ENCODE data around the gene PLCB2.

Gene PLCB2

DNA sequence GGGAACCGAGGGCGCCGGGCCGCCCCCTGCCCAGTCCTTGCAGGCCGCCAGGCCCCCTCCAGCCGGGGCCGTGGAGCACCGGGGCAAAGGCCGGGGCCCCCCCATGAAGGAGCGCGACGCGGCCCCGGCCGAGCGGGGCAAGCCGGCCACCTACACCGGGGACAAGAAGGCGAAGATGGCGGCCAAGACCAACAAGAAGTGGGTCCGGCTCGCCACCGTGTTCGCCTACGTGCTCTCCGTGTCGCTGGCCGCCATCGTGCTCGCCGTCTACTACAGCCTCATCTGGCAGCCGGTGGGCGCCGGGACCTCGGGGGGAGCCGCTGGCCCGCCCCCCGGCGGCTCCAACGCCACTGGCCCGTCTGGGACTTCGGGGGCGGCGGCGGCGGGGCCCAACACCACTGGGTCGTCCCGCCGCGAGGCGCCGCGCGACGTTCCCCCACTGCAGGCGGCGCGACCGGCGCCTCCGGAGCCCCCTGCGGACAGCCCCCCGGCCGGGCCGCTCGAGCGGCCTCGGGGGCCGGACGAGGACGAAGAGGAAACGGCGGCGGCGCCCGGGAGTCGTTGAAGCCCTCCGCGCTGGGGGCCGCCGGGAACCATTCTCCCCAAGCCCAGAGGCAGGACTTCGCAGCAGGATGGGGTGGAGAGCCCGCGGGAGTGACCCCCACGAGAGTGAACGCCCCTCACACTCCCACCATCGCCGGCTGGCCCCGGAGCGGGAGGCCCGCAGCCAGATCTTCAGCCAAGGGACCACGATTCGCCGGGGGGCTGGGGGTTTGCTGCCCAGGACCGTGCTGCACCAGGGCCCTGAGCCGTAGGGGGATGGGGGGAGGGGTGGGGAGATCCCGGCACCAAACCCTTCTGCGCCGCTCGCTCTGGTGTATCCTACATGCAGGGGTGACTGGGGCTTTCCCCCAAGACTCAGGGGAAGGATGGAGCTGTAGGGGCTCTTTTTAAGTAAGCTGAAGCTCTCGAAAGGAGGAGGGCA lies 16.5 kb upstream of the PLCB2 start:
- peak; percentile 17 for DNase-seq

DNA sequence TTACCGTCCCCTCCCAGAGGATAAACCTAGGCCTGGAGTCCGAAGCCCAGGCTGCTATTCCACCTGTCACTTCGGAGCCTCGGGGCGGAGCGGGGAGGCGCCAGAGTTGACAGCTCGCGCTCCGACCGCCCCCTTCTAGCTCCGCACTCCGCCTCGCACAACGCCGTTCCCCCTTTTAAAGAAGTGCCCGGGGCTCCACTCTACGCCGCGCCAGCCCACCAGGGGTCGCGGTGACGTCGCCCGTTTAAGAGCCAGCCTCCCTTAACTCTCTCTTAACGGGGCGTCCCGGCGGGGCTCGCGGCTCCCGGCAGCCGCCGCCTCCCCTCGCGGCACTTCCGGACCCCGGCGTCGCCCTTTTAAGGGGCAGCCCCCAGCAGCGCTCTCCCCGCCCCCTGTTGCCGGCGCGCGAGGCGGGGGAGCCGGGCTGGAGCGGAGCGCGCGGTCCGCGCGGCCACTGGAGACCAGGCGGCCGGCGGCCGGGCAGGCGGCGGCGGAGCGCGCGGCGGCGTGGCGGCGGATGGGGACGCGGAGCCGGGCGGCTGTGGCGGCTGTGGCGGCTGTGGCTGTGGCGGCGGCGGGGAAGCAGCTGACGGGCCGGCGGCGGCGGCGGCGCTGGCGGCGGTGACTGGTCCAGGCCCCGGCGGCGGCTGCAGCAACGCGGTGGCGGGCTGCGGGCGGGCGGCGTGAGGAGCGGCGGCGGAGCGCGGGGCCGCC lies 15.7 kb upstream of the PLCB2 start, which contains the start of gene INAFM2:
Gene INAFM2, plus strand, starts transcription at position 454 of the 714 bp plus-strand sequence. CDS start 364 bp downstream, outside the sequence.
- peak; percentile 90 for DNase-seq

DNA sequence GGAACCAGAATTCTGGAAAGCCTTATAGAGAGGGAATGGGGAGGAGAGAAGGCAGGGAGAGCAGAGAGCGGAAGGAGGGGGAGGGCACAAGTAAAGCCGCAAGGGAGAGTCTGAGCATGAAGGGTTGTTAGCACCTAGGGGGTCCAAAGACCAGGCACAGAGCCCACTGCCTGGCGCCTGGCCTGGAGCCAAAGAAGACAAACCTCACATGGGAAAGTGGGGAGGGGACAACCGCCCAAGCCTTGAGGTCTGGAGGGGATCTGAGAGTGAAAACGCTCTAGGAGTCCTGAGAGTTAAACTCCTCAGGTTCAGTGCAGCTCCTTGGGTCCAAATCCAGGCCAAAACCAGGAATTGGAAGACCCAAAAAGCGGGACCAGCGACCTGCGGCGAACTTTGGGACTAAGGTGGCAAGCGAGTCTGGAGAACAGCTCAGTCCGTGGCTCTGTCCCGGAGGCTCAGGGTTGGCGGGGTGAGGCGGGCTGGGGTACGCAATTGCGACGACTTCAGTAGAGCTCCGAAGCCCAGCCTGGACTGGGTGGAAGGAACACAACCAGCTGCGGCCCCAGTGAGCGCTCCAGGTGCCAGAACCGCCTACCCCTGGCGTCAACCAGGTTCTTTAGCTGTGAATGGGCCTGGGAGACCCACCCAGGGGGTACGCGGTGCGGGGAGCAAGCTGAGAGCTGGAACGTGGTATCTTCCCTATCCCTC lies 14.9 kb upstream of the PLCB2 start:
- DNase-seq = no peak

GRCh38 chr15:40320931-40321371 lies 13.2 kb upstream of the PLCB2 start:
- peak; percentile 60 for DNase-seq

DNA sequence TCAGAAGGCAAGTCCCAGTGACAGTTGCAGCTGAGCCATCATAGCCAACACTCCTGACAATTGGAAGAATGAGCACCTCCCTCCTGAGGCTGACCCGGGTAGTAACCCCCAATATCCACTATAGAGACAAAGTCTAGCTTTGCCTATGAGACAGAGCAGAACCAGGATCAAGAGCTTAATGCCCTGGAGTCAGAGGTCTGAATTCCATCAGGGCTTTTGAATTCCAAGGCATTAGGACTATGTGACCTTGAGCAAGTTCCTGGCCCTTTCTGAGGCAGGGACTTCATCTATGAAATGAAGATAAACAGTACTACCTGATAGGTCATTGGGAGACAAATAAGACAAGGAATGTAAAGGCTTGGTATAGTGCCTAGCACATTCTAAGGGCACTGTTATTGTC lies 12.7 kb upstream of the PLCB2 start:
- DNase-seq = no peak

GRCh38 chr15:40317580-40317979 lies 9.8 kb upstream of the PLCB2 start:
- DNase-seq = no peak

GRCh38 chr15:40316931-40317330 lies 9.2 kb upstream of the PLCB2 start:
- no peak for DNase-seq

- DNase-seq = no peak
Observed at GRCh38 chr15:40314723-40315276, 7.1 kb upstream of the PLCB2 start.

GRCh38 chr15:40313531-40314398 lies 6.0 kb upstream of the PLCB2 start:
- no peak for DNase-seq

DNA sequence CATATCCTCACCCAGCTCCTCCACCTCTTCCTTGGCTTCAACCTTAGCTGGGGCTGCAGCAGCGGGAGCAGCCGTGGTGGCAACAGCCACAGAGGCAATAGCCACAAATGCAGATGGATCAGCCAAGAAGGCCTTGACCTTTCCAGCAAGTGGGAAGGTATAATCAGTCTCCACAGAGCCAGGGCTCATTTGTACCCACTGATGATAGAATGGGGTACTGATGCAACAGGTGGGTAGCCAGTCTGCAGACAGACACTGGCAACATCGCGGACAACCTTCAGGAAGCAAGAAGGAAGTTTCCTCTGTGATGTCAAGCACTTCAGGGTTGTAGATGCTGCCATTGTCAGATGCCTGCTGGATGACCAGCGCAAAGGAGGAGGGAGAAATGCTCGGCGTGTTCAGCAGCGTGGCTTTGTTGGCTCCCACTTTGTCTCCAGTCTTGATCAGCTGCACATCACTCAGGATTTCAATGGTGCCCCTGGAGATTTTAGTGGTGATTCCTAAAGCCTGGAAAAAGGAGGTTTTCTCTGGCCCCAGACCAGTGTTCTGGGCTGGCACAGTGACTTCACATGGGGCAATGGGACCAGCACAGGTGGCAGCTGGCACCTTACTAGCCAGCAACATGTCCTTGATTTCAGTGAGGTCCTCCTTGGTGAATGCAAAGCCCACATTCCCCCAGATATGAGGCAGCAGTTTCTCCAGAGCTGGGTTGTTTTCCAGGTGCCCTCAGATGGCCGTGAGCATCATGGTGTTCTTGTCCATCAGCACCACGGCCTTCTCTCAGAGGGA lies 4.8 kb upstream of the PLCB2 start:
- no peak for DNase-seq

GRCh38 chr15:40310993-40311392 lies 3.3 kb upstream of the PLCB2 start:
- DNase-seq = no peak

DNA sequence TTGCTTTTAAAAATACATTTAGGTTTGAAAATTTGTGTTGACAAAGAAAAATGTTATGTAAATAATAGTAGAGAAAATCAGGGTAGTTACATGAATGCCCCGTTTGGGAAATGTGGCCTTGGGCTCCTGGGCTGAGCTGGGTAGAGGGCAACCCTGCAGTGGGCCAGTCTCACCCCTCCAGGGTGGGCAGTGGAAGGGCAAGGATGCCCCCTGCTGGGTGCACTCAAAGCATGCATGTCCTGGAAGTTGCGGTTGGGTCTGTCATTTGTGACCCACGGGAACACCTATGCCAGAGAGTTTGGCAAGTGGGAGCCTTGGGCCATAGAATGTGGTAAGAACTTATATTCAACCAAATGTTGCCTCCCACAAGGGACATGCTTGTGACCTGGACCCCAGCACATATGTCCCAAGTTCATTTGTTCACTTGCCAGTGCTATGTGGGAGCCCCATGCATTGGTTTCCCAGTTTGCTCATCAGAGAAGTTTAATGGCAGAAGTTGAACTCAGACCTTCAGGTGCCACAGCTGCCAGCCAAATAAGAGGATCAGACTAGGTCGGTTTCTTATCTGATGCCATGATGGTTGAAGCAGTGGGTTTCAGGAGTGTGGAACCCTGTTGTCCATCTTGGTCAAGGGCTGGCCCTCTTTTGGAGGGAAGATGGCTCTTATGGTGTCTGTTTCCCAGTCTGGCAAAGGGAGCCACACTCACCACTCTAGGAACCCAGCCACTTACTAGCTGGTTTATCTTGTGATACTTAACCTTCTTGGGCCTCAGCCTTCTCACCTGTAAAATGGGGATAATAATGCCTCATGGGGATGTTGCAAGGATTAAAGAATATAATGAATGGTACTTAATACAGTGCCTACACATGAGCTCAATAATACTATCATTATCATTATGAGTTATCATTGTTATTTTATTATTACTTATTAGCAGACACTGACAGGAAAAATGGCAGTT lies 2.5 kb upstream of the PLCB2 start:
- peak; percentile 57 for DNase-seq

- DNase-seq = no peak
Observed at GRCh38 chr15:40309344-40309862, 1.7 kb upstream of the PLCB2 start.

- DNase-seq = peak; percentile 18
Observed at GRCh38 chr15:40306908-40307307, 827 bp downstream of the PLCB2 start.

DNA sequence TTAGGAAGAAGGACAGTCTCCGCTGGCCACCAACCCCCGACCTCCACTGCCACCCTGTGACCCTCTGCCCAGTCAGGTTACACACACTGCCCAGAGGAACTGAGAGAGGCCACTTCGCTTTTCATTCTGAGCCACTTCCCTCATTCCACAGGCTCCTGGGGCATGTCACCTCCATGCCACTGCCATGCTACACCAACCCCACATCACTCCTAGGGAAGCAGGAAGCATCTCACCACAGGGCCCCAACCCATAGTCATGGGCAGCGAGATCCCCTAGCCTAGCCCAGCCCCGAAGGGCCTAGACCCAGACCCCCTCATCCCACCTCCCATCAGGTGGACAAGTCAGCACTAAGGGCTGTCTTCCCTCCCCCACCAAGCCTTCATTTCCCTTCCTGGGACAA lies 1.4 kb downstream of the PLCB2 start:
- DNase-seq = no peak

GRCh38 chr15:40305281-40305680 lies 2.5 kb downstream of the PLCB2 start:
- DNase-seq = no peak

GRCh38 chr15:40303576-40303975 lies 4.2 kb downstream of the PLCB2 start:
- no peak for DNase-seq

DNA sequence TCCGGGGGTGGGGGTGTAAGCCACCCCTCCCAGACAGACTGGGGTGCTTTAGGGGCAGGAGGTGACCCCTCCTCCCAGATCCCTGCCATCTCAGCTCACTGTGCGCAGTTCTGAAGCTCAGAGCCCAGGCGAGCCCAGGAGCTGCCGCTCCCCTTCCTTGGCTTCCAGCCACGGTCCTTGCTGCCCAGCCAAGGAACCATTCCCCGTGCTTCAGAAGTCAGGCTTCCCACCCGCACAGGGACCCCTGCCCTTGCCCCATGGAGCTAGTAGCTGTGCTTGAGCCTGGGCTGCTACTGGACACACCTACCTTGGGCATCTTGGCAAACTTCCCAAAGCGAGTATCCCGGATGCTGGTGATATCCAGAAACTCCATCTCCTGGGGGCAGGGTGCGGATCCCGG lies 4.8 kb downstream of the PLCB2 start:
- no peak for DNase-seq

DNA sequence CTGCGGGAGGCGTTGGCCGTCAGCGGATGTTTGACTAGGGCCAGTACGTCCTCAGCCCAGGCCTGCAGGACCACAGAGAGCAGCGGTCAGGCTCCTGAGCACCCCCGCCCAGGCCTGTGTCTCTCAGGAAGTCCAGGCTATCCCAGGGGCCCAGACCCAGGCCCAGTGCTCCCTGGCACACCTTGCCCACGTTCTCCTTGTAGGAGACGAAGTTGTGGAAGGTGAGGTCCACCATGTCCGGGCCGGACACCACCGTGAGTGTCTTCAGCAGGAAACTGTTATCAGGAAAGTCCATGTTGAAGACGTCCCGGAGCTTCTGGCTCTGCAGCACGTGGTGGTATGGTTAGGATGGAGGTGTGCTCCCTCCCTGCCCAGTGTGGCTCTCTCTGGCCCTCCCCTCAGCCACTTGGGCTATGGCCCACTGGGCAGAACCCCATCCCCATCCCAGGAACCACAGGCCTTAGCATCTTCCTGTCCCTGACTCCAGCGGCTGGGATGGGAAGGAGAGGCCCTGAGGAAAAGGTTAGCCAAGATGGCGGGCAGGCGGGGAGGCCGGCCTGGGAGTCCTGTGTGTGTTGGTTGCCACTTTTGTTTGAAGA lies 5.3 kb downstream of the PLCB2 start:
- DNase-seq = no peak
